Neutrophil (primary cell): ENCODE results near the gene CD3G.

ENCODE experiments used
- H3K27ac ChIP-seq: fragments of 200-600 bp; sonication (generic); 2 replicates; pipeline ENCODE4 v1.5.1; 2016; ENCODE audit warnings: mild to moderate bottlenecking, moderate library complexity
- H3K27me3 ChIP-seq: fragments of 200-600 bp; sonication (generic); 2 replicates; pipeline ENCODE4 v1.6.0; 2016; ENCODE audit warnings: mild to moderate bottlenecking
- H3K36me3 ChIP-seq: fragments of 200-600 bp; sonication (generic); 2 replicates; pipeline ENCODE4 v1.5.1; 2017
- H3K4me1 ChIP-seq, 2 experiments: fragments of 200-600 bp in 1 of 2; sonication (generic) in 1 of 2; 1 replicate in 1 of 2; 2 replicates in 1 of 2; pipeline versions ENCODE4 v1.5.1 to v1.6.1; 2013 to 2016; ENCODE audit warnings: low read depth in 1 of 2, low read length in 1 of 2, mild to moderate bottlenecking in 1 of 2, moderate library complexity in 1 of 2; ENCODE audit not compliant: control insufficient read depth in 1 of 2, insufficient read depth in 1 of 2
- H3K4me3 ChIP-seq, 2 experiments: fragments of 200-600 bp in 1 of 2; sonication (generic) in 1 of 2; 1 replicate in 1 of 2; 2 replicates in 1 of 2; pipeline ENCODE4 v1.5.1; 2013 to 2016; ENCODE audit warnings: low read depth in 1 of 2, low read length in 1 of 2, mild to moderate bottlenecking in 1 of 2, moderate library complexity in 1 of 2
- H3K9me3 ChIP-seq: fragments of 200-600 bp; sonication (generic); 2 replicates; pipeline ENCODE4 v1.5.1; 2016
- CTCF ChIP-seq: fragments of 200-600 bp; sonication (generic); IDR thresholded peaks from 2 replicates; pipeline ENCODE4 v1.5.1; 2016; ENCODE audit warnings: antibody characterized with exemption

Gene CD3G

GRCh38 chr11:118343981-118344515 lies at the start of gene CD3G:
Gene CD3G, plus strand, starts transcription at chr11:118344344. Its CDS starts 80 bp downstream, at chr11:118344424.
- Histone ChIP-seq H3K27me3 (peaks cover 12% of the 10 kb centered on the region), H3K4me3 (no peak within 1 kb of the TSS), H3K36me3 (no peaks in the 10 kb centered on the region), H3K27ac (no peak within 1 kb of the TSS), H3K9me3 (no peaks in the 10 kb centered on the region), H3K4me1 (no peaks in the 10 kb centered on the region)
- no peak for TF ChIP-seq CTCF

DNA sequence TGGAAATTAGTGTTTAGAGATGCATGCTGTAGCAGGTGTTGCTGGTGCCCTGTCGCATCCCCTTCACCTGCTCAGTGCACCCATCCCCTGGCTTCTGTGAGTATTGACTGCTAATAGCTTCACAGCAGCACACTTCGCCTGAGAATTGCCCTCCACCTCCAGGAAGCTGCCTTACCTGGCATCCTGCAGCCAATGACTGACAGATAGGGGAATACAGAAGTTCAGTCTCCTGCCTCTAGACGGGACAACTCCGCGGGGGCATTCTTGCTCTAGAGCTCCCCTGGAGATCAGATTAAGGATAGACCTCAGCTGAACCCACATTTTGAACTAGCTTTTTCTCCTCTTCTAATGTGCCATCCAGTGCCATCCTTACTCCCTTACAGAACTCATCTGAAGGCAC lies 48.9 kb upstream of the CD3G start:
- Histone ChIP-seq H3K9me3 (no peaks in the 10 kb centered on the region), H3K4me1 (peaks cover 15 to 18% of the 10 kb centered on the region in 2 experiments), H3K27me3 (peaks cover 6% of the 10 kb centered on the region), H3K27ac (no peak overlapping the region), H3K36me3 (no peaks in the 10 kb centered on the region), H3K4me3 (no peak overlapping the region)
- TF ChIP-seq CTCF: no peak

DNA sequence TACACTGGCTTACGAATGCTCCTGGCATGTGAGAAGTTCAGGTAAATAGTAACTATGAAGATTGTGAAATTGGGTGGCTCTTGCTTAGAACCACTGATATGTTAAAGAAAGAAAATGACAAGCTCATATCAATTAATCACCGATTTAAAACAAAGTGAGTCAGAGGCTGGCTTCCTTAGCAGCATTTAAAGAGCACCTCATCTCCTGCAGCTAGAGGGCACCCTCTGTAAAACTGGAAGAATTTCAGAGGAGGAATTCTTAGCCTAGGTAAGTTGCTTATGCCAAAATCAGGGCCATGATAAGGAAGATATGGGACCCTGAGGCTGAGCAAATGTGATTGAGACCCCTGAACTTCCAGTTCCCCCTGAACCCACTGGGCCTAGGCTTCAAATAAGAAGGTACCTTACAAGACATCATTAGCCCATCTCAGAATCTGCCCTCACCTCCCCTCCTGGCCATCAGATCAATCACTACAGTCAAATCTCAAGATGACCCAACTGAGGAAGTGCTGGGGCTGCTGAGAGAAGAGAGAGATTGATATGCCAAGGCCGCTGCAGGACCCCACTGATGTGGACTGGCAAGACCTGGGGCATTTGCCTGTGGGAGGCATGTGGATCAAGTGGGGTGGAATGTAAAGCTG lies 48.2 kb upstream of the CD3G start:
- Histone ChIP-seq H3K27ac (no peak overlapping the region), H3K36me3 (no peaks in the 10 kb centered on the region), H3K27me3 (peaks cover 6% of the 10 kb centered on the region), H3K4me3 (no peak overlapping the region), H3K9me3 (no peaks in the 10 kb centered on the region), H3K4me1 (peaks cover 14 to 15% of the 10 kb centered on the region in 2 experiments)
- no peak for TF ChIP-seq CTCF

DNA sequence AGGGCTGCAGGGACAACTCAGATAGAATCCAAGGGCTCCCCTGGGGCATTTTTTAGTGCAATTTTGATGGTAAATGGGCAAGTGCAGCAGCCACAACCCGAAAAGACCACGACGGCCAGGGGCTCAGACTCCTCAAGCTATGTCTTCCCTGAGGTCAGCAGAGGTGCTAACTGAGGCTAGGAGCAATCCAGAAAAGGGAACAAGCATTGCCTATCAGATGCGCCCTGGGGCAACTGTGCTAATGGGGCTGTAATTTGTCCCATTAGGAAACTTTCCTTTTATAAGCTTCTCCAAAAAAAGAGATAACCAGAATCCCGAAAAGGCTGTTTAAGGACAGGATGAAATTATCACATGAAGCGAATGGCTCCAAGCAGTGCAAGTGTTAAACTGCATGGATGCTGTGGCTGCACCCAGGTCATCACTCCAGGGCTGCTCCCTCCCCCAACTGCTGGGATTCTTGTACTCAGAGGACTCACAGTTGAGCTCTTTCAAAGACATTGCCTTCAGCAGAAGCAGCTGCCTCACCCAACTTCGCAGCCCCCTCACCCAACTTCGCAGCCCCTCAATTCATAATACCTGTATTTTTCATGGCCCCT lies 42.4 kb upstream of the CD3G start:
- no peak overlapping the region for H3K4me3 ChIP-seq
- H3K36me3 ChIP-seq: no peaks in the 10 kb centered on the region
- no peaks in the 10 kb centered on the region for H3K4me1 ChIP-seq
- H3K27ac ChIP-seq: no peak overlapping the region
- no peak for TF ChIP-seq CTCF
- H3K27me3 ChIP-seq: no peaks in the 10 kb centered on the region
- H3K9me3 ChIP-seq: no peaks in the 10 kb centered on the region

DNA sequence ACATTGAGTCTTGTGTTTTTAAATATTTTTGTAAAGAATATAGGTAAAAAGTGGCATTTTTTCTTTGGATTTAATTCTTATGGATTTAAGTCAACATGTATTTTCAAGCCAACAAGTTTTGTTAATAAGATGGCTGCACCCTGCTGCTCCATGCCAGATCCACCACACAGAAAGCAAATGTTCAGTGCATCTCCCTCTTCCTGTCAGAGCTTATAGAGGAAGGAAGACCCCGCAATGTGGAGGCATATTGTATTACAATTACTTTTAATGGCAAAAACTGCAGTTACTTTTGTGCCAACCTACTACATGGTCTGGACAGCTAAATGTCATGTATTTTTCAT lies 39.9 kb upstream of the CD3G start:
- Histone ChIP-seq H3K9me3 (no peaks in the 10 kb centered on the region), H3K36me3 (no peaks in the 10 kb centered on the region), H3K27me3 (no peaks in the 10 kb centered on the region), H3K27ac (no peak overlapping the region), H3K4me1 (no peaks in the 10 kb centered on the region), H3K4me3 (no peak overlapping the region)
- no peak for TF ChIP-seq CTCF
